ENCODE results near the gene CCDC117.

- TF ChIP-seq POLR2AphosphoS5 (IDR thresholded peaks at IDR 0.05) = no peak
- TF ChIP-seq CTCF (IDR thresholded peaks at IDR 0.05) = no peak
- no peak for TF ChIP-seq EP300 (IDR thresholded peaks at IDR 0.05; ENCODE audit: low read depth)
Observed at GRCh38 chr22:28826921-28827320, 54.4 kb downstream of the CCDC117 start.
